ENCODE measurements around the gene DCUN1D1. TPM values are rescaled to one million over a fixed set of nuclear protein-coding genes. Genes with fewer than 3 reads are reported as not detected.

Gene DCUN1D1
- total and polyA plus RNA-seq, 10 of the 15 experiments (the other 5 are each of a cell fraction or from before 2014, with no cell fraction given) = 19.8 to 47.4 (median 30.8) TPM

DNA sequence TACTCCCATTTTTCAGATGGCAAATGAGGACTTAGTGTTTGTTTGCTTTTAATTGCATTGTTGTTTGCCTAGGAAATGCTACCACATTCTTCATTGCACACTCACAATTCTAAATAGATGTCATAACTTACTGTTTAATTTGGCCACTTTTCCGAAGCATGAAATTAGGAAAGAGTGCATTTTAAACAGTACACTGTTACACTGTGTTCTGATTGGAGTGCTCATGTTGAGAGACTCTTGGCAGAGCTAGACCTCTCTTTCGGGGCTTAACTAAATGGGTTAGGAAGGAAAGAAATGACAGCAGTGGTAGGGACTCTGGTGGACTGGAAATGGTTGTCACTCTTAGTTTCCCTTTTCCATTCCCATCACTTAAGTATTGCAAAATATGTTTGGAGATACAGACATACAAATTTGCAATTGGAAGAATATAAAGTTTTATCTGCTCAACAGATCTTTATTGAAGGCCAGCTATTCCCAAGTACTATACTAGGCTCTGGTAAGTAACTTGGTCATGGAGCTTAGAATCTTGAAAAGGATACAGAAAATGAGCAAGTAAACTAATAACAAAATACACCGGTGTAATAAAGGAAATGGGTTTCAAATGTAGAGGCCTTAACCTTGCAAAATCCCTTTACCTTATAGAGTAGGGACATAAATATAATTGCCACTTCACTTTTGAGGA, 90.2 kb downstream of the DCUN1D1 start (continued):
- TF ChIP-seq, protein P1, sequence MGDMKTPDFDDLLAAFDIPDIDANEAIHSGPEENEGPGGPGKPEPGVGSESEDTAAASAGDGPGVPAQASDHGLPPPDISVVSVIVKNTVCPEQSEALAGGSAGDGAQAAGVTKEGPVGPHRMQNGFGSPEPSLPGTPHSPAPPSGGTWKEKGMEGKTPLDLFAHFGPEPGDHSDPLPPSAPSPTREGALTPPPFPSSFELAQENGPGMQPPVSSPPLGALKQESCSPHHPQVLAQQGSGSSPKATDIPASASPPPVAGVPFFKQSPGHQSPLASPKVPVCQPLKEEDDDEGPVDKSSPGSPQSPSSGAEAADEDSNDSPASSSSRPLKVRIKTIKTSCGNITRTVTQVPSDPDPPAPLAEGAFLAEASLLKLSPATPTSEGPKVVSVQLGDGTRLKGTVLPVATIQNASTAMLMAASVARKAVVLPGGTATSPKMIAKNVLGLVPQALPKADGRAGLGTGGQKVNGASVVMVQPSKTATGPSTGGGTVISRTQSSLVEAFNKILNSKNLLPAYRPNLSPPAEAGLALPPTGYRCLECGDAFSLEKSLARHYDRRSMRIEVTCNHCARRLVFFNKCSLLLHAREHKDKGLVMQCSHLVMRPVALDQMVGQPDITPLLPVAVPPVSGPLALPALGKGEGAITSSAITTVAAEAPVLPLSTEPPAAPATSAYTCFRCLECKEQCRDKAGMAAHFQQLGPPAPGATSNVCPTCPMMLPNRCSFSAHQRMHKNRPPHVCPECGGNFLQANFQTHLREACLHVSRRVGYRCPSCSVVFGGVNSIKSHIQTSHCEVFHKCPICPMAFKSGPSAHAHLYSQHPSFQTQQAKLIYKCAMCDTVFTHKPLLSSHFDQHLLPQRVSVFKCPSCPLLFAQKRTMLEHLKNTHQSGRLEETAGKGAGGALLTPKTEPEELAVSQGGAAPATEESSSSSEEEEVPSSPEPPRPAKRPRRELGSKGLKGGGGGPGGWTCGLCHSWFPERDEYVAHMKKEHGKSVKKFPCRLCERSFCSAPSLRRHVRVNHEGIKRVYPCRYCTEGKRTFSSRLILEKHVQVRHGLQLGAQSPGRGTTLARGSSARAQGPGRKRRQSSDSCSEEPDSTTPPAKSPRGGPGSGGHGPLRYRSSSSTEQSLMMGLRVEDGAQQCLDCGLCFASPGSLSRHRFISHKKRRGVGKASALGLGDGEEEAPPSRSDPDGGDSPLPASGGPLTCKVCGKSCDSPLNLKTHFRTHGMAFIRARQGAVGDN (IDR thresholded peaks at IDR 0.05) = no peak
- no peak for TF ChIP-seq RAD21 (IDR thresholded peaks at IDR 0.05; ENCODE audit: insufficient read depth, low read depth, low read length)

Other genes starting within 250 kb of the DCUN1D1 start
- gene ATP11B, start 187.0 kb downstream of the DCUN1D1 start, total RNA-seq (2014; rRNA removed) = 52.9 and 64.5 TPM in 2 replicates
- gene ATP11B, start 187.0 kb downstream of the DCUN1D1 start, total RNA-seq (2014; rRNA removed; fragmentation: Illumina TruSeq; extraction: Trizol) = 62.0 and 62.6 TPM in 2 replicates
- gene ATP11B, start 187.0 kb downstream of the DCUN1D1 start, total RNA-seq (2021) = 66.9 and 67.3 TPM in 2 replicates
- 48.3 and 74.3 TPM in 2 replicates for gene ATP11B, start 187.0 kb downstream of the DCUN1D1 start, polyA plus RNA-seq (2011; rRNA removed)
- gene ATP11B, start 187.0 kb downstream of the DCUN1D1 start, polyA plus RNA-seq (2014; fragmentation: Illumina TruSeq; extraction: Trizol) = 40.1 and 57.8 TPM in 2 replicates
- 10 to 100 TPM; 10.3 to 11.3 TPM for gene ATP11B, start 187.0 kb downstream of the DCUN1D1 start, polyA plus RNA-seq (2014; fragmentation: Nextera tagmentation; extraction: Ambion mirVana)
- gene ATP11B, start 187.0 kb downstream of the DCUN1D1 start, polyA plus RNA-seq (2014; rRNA removed) = 22.5 and 28.3 TPM in 2 replicates
- gene ATP11B, start 187.0 kb downstream of the DCUN1D1 start, polyA plus RNA-seq (2016; fragmentation: Nextera tagmentation; extraction: Ambion mirVana) = 10 to 100 TPM; 32.1 to 33.3 TPM
- gene MCCC1, start 119.0 kb upstream of the DCUN1D1 start, total RNA-seq (2014; rRNA removed) = 43.9 and 47.7 TPM in 2 replicates
- gene MCCC1, start 119.0 kb upstream of the DCUN1D1 start, total RNA-seq (2014; rRNA removed; fragmentation: Illumina TruSeq; extraction: Trizol) = 52.1 and 52.8 TPM in 2 replicates
- 40.0 and 41.9 TPM in 2 replicates for gene MCCC1, start 119.0 kb upstream of the DCUN1D1 start, total RNA-seq (2021)
- 62.6 and 68.3 TPM in 2 replicates for gene MCCC1, start 119.0 kb upstream of the DCUN1D1 start, polyA plus RNA-seq (2011; rRNA removed)
- 46.3 and 52.3 TPM in 2 replicates for gene MCCC1, start 119.0 kb upstream of the DCUN1D1 start, polyA plus RNA-seq (2014; fragmentation: Illumina TruSeq; extraction: Trizol)
- gene MCCC1, start 119.0 kb upstream of the DCUN1D1 start, polyA plus RNA-seq (2014; fragmentation: Nextera tagmentation; extraction: Ambion mirVana) = 10 to 100 TPM; 35.0 to 38.7 TPM
- gene MCCC1, start 119.0 kb upstream of the DCUN1D1 start, polyA plus RNA-seq (2014; rRNA removed) = 39.8 and 41.3 TPM in 2 replicates
- gene MCCC1, start 119.0 kb upstream of the DCUN1D1 start, polyA plus RNA-seq (2016; fragmentation: Nextera tagmentation; extraction: Ambion mirVana) = 10 to 100 TPM; 61.8 to 71.7 TPM
- gene LAMP3, start 182.2 kb upstream of the DCUN1D1 start, total RNA-seq (2014; rRNA removed) = 17.7 and 20.3 TPM in 2 replicates
- 21.2 TPM in 2 replicates for gene LAMP3, start 182.2 kb upstream of the DCUN1D1 start, total RNA-seq (2014; rRNA removed; fragmentation: Illumina TruSeq; extraction: Trizol)
- 18.3 and 18.9 TPM in 2 replicates for gene LAMP3, start 182.2 kb upstream of the DCUN1D1 start, total RNA-seq (2021)
- gene LAMP3, start 182.2 kb upstream of the DCUN1D1 start, polyA plus RNA-seq (2011; rRNA removed) = 49.2 and 63.4 TPM in 2 replicates
- gene LAMP3, start 182.2 kb upstream of the DCUN1D1 start, polyA plus RNA-seq (2014; fragmentation: Illumina TruSeq; extraction: Trizol) = 32.9 and 35.8 TPM in 2 replicates
- 10 to 100 TPM in 1 of 2 experiments, 1 to 10 TPM in 1; 9.4 to 23.5 TPM for gene LAMP3, start 182.2 kb upstream of the DCUN1D1 start, polyA plus RNA-seq (2014; fragmentation: Nextera tagmentation; extraction: Ambion mirVana)
- 13.1 and 16.3 TPM in 2 replicates for gene LAMP3, start 182.2 kb upstream of the DCUN1D1 start, polyA plus RNA-seq (2014; rRNA removed)
- 10 to 100 TPM; 24.0 to 24.2 TPM for gene LAMP3, start 182.2 kb upstream of the DCUN1D1 start, polyA plus RNA-seq (2016; fragmentation: Nextera tagmentation; extraction: Ambion mirVana)